Sigmoid colon (tissue), 7 donors: Measurements from ENCODE around the gene INPP1. TPM values are rescaled to one million over a fixed set of nuclear protein-coding genes. Genes with fewer than 3 reads are reported as not detected.

Source experiments
- DNase-seq: peaks from one replicate; pipeline ENCODE4 v3.0.0-alpha.2; 2019
- H3K27ac ChIP-seq, 4 donors: fragments of 200-600 bp; sonication (generic); one replicate each; pipeline ENCODE4 v1.5.1; 2016 to 2019; ENCODE audit warnings: mild to moderate bottlenecking in 1 of 4
- H3K27me3 ChIP-seq, 3 donors: fragments of 200-600 bp; sonication (generic); one replicate each; pipeline ENCODE4 v1.5.1; 2019; ENCODE audit warnings: mild to moderate bottlenecking in 1 of 3
- H3K36me3 ChIP-seq, 4 donors: fragments of 200-600 bp; sonication (generic); one replicate each; pipeline ENCODE4 v1.5.1; 2016 to 2019
- H3K4me1 ChIP-seq, 4 donors: fragments of 200-600 bp; sonication (generic); one replicate each; pipeline ENCODE4 v1.5.1; 2017 to 2019
- H3K4me3 ChIP-seq, 4 donors: fragments of 200-600 bp; sonication (generic); one replicate each; pipeline ENCODE4 v1.5.1; 2017 to 2019; ENCODE audit warnings: mild to moderate bottlenecking in 2 of 4, moderate library complexity in 1 of 4
- H3K9me3 ChIP-seq, 4 donors: fragments of 200-600 bp in 3 of 4; sonication (generic) in 3 of 4; one replicate each; pipeline versions ENCODE4 v1.5.1 to v1.6.1; 2013 to 2019
- EP300 ChIP-seq, 4 donors: sonication (generic); formaldehyde crosslinking; IDR thresholded peaks; one replicate each; pipeline ENCODE4 v1.6.1; 2017; ENCODE audit warnings: antibody characterized with exemption in 4 of 4
- POLR2A ChIP-seq, 2 donors: fragments of 450-650 bp; IDR thresholded peaks; one replicate each; pipeline ENCODE4 v1.6.1; 2016; ENCODE audit warnings: antibody characterized with exemption in 2 of 2, mild to moderate bottlenecking in 2 of 2, moderate library complexity in 2 of 2
- POLR2AphosphoS5 ChIP-seq, 4 donors: sonication (generic); formaldehyde crosslinking; IDR thresholded peaks; one replicate each; pipeline ENCODE4 v1.6.1; 2017; ENCODE audit warnings: antibody characterized with exemption in 4 of 4
- WGBS, 2 donors: extraction: QIAGEN DNeasy Blood & Tissue Kit; methylation state at CpG; one replicate each; pipeline ENCODE4 v1.1.7; 2013; 5-methylcytosine and 5-hydroxymethylcytosine counted together
- intact Hi-C: fragments of 100-400 bp; cut with DNase I; formaldehyde crosslinking; loops from one replicate; pipeline ENCODE4 v1.15.1; 2023
- polyA plus RNA-seq, 3 donors: library from polyadenylated mRNA; stranded (reverse); fragments of 200-250 nt; gene quantifications; one replicate each; pipeline ENCODE4 v1.2.3, GENCODE V29; 2013
- total RNA-seq, 4 donors: library from RNA; depleted of rRNA; stranded (reverse); fragments of >200 nt; gene quantifications; one replicate each; pipeline ENCODE4 v1.1.0, GENCODE V29; 2016
- TF ChIP-seq, protein P1 (sequence below), 4 experiments: fragments of 450-650 bp in 3 of 4; fragments of 200-600 bp in 1 of 4; IDR thresholded peaks; one replicate each; pipeline ENCODE4 v1.5.1; 2016 to 2019; ENCODE audit warnings: antibody characterized with exemption in 4 of 4, mild to moderate bottlenecking in 3 of 4, moderate library complexity in 2 of 4
- donor health status: healthy with polysubstance abuse.
- donor health status: Bipolar disorder and iron deficiency.
- donor health status: healthy.

The INPP1 gene
- total and polyA plus RNA-seq, 7 donors = 12.5 to 46.2 (median 19.9) TPM

DNA sequence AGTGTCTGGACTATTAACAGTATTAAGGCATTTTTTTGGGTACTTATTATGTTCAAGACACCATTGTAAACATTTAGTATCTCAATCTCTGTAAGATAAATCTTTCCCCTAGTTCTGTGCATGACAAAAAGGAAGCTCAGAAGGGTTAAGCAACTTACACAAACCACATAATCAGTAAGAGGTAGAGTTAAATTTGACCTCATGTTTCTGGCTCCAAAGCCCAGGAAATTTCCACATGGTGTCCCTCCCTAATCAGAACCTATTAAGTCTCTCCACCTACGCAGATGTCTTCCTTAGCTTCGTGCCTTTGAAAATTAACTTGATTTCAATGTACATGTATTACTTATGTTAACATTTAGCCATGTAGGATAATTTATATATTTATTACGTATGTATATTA, 66.8 kb downstream of the INPP1 start:
- no peaks in the 10 kb centered on the region for H3K27me3 ChIP-seq
- H3K36me3 ChIP-seq = no peaks in the 10 kb centered on the region
- H3K4me1 ChIP-seq = peaks cover 0 to 27% (median 18%) of the 10 kb centered on the region in 4 donors
- 90 to 91% methylated on average over 3 of the region's 3 CpGs for WGBS, 2 donors
- no peak for TF ChIP-seq EP300 (IDR thresholded peaks at IDR 0.05)
- no peak for TF ChIP-seq POLR2AphosphoS5 (IDR thresholded peaks at IDR 0.05)
- no peak for TF ChIP-seq POLR2A (IDR thresholded peaks at IDR 0.05)
- TF ChIP-seq, protein P1, sequence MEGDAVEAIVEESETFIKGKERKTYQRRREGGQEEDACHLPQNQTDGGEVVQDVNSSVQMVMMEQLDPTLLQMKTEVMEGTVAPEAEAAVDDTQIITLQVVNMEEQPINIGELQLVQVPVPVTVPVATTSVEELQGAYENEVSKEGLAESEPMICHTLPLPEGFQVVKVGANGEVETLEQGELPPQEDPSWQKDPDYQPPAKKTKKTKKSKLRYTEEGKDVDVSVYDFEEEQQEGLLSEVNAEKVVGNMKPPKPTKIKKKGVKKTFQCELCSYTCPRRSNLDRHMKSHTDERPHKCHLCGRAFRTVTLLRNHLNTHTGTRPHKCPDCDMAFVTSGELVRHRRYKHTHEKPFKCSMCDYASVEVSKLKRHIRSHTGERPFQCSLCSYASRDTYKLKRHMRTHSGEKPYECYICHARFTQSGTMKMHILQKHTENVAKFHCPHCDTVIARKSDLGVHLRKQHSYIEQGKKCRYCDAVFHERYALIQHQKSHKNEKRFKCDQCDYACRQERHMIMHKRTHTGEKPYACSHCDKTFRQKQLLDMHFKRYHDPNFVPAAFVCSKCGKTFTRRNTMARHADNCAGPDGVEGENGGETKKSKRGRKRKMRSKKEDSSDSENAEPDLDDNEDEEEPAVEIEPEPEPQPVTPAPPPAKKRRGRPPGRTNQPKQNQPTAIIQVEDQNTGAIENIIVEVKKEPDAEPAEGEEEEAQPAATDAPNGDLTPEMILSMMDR (IDR thresholded peaks at IDR 0.05) = no peak
- H3K27ac ChIP-seq = no peak overlapping the region
- no peak overlapping the region for H3K4me3 ChIP-seq
- intact Hi-C loops = no loop called here
- H3K9me3 ChIP-seq = no peaks in the 10 kb centered on the region
- no peak for DNase-seq

DNA sequence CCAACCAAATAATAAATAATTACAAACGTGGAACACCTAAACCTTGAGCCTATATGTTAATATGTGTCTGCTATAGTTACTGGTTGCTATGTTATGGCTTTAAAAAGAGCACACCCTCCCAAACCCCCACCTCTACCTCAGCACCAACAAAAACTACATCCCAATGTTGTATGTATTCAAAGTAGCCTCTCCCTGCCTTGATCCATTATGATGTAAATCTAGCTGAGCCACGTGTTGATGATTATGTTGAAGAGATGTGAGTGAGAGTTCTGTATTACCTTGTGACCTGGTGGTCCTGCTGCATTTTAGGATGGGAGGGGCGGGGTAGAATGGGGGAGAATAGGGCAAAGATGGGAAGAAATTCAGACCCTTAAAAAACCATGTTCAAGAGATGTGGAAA, 69.6 kb downstream of the INPP1 start:
- Histone ChIP-seq H3K9me3 (no peaks in the 10 kb centered on the region), H3K27me3 (no peaks in the 10 kb centered on the region), H3K4me1 (peaks cover 0 to 35% (median 16%) of the 10 kb centered on the region in 4 donors), H3K4me3 (no peak overlapping the region), H3K36me3 (no peaks in the 10 kb centered on the region), H3K27ac (no peak overlapping the region)
- intact Hi-C loops = no loop called here
- no peak for TF ChIP-seq POLR2A (IDR thresholded peaks at IDR 0.05)
- no peak for TF ChIP-seq POLR2AphosphoS5 (IDR thresholded peaks at IDR 0.05)
- TF ChIP-seq, protein P1 (IDR thresholded peaks at IDR 0.05) = no peak
- TF ChIP-seq EP300 (IDR thresholded peaks at IDR 0.05) = no peak
- no peak for DNase-seq
- WGBS, 2 donors = 50 to 67% methylated on average over 3 of the region's 3 CpGs

DNA sequence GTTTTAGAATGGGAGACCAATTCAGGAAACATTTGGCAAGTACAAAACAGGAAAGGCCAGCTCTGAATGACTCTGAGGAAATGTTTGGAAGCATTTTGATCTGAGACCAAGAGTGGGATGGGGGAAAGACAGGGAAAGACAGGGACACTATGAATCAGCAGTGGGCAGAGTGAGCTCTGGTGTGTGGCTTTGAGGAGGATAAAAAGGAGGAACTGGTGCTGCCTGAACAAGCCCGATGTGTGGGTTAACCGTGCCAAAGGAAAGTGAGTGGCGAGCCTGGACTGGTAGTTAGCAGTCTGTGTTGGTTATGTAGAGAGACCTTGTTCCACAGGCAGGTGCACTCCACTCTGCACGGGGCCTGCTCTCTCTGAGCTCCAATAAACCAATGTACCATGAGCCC, 70.0 kb downstream of the INPP1 start:
- H3K27me3 ChIP-seq = no peaks in the 10 kb centered on the region
- DNase-seq = no peak
- no peak overlapping the region for H3K4me3 ChIP-seq
- no peaks in the 10 kb centered on the region for H3K9me3 ChIP-seq
- 38 to 59% methylated on average over 4 of the region's 4 CpGs for WGBS, 2 donors
- TF ChIP-seq EP300 (IDR thresholded peaks at IDR 0.05) (no peak), POLR2AphosphoS5 (IDR thresholded peaks at IDR 0.05) (no peak), POLR2A (IDR thresholded peaks at IDR 0.05) (no peak)
- TF ChIP-seq, protein P1 (IDR thresholded peaks at IDR 0.05) = no peak
- peaks cover 0 to 35% (median 15%) of the 10 kb centered on the region in 4 donors for H3K4me1 ChIP-seq
- H3K36me3 ChIP-seq = no peaks in the 10 kb centered on the region
- intact Hi-C loops = no loop called here
- no peak overlapping the region for H3K27ac ChIP-seq

DNA sequence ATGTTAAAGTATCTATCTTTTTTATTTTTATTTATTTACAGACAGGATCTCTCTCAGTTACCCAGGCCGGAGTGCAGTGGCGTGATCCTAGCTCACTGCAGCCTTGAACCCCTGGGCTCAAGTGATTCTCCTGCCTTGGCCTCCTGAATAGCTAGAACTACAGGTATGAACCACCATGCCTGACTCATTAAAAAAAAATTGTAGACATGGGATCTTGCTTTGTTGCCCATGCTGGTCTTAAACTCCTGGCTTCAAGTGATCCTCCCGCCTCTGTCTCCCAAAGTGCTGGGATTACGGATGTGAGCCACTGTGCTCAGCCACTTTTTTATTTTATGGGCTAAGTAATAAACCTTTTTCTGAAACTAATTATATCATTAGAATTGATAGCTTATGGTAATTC, 71.9 kb downstream of the INPP1 start:
- Histone ChIP-seq H3K36me3 (no peaks in the 10 kb centered on the region), H3K9me3 (no peaks in the 10 kb centered on the region), H3K27ac (peak overlapping the region in 1 of 4 donors; percentile 0), H3K27me3 (no peaks in the 10 kb centered on the region), H3K4me1 (peaks cover 0 to 22% (median 7%) of the 10 kb centered on the region in 4 donors), H3K4me3 (no peak overlapping the region)
- intact Hi-C loops = no loop called here
- 94 to 95% methylated on average over 4 of the region's 4 CpGs for WGBS, 2 donors
- DNase-seq = no peak
- no peak for TF ChIP-seq POLR2AphosphoS5 (IDR thresholded peaks at IDR 0.05)
- TF ChIP-seq, protein P1 (IDR thresholded peaks at IDR 0.05) = no peak
- no peak for TF ChIP-seq POLR2A (IDR thresholded peaks at IDR 0.05)
- TF ChIP-seq EP300 (IDR thresholded peaks at IDR 0.05) = no peak
